Vein endothelial cell (primary cell): Measurements from ENCODE around the gene USP17L25. TPM values are rescaled to one million over a fixed set of nuclear protein-coding genes. Genes with fewer than 3 reads are reported as not detected.

Source experiments
- total RNA-seq: library from RNA; depleted of rRNA; stranded (reverse); fragments of >200 nt; gene quantifications from 2 replicates; pipeline ENCODE4 v1.2.3, GENCODE V29; 2012

USP17L25 gene, protein sequence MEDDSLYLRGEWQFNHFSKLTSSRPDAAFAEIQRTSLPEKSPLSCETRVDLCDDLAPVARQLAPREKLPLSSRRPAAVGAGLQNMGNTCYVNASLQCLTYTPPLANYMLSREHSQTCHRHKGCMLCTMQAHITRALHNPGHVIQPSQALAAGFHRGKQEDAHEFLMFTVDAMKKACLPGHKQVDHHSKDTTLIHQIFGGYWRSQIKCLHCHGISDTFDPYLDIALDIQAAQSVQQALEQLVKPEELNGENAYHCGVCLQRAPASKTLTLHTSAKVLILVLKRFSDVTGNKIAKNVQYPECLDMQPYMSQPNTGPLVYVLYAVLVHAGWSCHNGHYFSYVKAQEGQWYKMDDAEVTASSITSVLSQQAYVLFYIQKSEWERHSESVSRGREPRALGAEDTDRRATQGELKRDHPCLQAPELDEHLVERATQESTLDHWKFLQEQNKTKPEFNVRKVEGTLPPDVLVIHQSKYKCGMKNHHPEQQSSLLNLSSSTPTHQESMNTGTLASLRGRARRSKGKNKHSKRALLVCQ
- total RNA-seq, result not detected in 2 replicates

DNA sequence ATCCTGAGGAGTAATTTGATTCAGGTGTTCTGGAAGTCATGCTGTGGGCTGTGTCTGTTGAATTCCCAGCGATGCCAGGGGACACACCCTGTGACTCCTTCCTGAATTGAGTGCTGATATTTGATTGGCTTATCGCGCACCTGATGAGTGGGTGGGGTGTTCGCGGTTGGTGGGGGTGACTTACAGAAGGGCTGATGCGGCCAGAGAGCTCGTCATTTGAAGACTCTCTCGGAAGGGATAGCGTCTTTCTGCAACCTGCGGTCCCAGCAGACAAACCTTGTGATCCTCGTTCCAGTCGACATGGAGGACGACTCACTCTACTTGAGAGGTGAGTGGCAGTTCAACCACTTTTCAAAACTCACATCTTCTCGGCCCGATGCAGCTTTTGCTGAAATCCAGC is at the start of gene USP17L25:
TSS of gene USP17L25 (plus strand) at position 301 of the 400 bp plus-strand sequence. CDS start at position 301, 0 bp downstream.

DNA sequence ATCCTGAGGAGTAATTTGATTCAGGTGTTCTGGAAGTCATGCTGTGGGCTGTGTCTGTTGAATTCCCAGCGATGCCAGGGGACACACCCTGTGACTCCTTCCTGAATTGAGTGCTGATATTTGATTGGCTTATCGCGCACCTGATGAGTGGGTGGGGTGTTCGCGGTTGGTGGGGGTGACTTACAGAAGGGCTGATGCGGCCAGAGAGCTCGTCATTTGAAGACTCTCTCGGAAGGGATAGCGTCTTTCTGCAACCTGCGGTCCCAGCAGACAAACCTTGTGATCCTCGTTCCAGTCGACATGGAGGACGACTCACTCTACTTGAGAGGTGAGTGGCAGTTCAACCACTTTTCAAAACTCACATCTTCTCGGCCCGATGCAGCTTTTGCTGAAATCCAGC is 4.8 kb upstream of the USP17L25 start, which contains the start of gene USP17L24:
TSS of gene USP17L24 (plus strand) at position 301 of the 400 bp plus-strand sequence. CDS start at position 301, 0 bp downstream.

DNA sequence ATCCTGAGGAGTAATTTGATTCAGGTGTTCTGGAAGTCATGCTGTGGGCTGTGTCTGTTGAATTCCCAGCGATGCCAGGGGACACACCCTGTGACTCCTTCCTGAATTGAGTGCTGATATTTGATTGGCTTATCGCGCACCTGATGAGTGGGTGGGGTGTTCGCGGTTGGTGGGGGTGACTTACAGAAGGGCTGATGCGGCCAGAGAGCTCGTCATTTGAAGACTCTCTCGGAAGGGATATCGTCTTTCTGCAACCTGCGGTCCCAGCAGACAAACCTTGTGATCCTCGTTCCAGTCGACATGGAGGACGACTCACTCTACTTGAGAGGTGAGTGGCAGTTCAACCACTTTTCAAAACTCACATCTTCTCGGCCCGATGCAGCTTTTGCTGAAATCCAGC is 4.6 kb downstream of the USP17L25 start, which contains the start of gene USP17L26:
TSS of gene USP17L26 (plus strand) at position 301 of the 400 bp plus-strand sequence. CDS start at position 301, 0 bp downstream.

DNA sequence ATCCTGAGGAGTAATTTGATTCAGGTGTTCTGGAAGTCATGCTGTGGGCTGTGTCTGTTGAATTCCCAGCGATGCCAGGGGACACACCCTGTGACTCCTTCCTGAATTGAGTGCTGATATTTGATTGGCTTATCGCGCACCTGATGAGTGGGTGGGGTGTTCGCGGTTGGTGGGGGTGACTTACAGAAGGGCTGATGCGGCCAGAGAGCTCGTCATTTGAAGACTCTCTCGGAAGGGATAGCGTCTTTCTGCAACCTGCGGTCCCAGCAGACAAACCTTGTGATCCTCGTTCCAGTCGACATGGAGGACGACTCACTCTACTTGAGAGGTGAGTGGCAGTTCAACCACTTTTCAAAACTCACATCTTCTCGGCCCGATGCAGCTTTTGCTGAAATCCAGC is 9.4 kb downstream of the USP17L25 start, which contains the start of gene USP17L5:
TSS of gene USP17L5 (plus strand) at position 301 of the 400 bp plus-strand sequence. CDS start at position 301, 0 bp downstream.

DNA sequence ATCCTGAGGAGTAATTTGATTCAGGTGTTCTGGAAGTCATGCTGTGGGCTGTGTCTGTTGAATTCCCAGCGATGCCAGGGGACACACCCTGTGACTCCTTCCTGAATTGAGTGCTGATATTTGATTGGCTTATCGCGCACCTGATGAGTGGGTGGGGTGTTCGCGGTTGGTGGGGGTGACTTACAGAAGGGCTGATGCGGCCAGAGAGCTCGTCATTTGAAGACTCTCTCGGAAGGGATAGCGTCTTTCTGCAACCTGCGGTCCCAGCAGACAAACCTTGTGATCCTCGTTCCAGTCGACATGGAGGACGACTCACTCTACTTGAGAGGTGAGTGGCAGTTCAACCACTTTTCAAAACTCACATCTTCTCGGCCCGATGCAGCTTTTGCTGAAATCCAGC is 14.1 kb downstream of the USP17L25 start, which contains the start of gene USP17L27:
TSS of gene USP17L27 (plus strand) at position 301 of the 400 bp plus-strand sequence. CDS start at position 301, 0 bp downstream.

DNA sequence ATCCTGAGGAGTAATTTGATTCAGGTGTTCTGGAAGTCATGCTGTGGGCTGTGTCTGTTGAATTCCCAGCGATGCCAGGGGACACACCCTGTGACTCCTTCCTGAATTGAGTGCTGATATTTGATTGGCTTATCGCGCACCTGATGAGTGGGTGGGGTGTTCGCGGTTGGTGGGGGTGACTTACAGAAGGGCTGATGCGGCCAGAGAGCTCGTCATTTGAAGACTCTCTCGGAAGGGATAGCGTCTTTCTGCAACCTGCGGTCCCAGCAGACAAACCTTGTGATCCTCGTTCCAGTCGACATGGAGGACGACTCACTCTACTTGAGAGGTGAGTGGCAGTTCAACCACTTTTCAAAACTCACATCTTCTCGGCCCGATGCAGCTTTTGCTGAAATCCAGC is 18.9 kb downstream of the USP17L25 start, which contains the start of gene USP17L28:
TSS of gene USP17L28 (plus strand) at position 301 of the 400 bp plus-strand sequence. CDS start at position 301, 0 bp downstream.

DNA sequence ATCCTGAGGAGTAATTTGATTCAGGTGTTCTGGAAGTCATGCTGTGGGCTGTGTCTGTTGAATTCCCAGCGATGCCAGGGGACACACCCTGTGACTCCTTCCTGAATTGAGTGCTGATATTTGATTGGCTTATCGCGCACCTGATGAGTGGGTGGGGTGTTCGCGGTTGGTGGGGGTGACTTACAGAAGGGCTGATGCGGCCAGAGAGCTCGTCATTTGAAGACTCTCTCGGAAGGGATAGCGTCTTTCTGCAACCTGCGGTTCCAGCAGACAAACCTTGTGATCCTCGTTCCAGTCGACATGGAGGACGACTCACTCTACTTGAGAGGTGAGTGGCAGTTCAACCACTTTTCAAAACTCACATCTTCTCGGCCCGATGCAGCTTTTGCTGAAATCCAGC is 23.6 kb downstream of the USP17L25 start, which contains the start of gene USP17L29:
TSS of gene USP17L29 (plus strand) at position 301 of the 400 bp plus-strand sequence. CDS start at position 301, 0 bp downstream.

DNA sequence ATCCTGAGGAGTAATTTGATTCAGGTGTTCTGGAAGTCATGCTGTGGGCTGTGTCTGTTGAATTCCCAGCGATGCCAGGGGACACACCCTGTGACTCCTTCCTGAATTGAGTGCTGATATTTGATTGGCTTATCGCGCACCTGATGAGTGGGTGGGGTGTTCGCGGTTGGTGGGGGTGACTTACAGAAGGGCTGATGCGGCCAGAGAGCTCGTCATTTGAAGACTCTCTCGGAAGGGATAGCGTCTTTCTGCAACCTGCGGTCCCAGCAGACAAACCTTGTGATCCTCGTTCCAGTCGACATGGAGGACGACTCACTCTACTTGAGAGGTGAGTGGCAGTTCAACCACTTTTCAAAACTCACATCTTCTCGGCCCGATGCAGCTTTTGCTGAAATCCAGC is 33.1 kb downstream of the USP17L25 start, which contains the start of gene USP17L30:
TSS of gene USP17L30 (plus strand) at position 301 of the 400 bp plus-strand sequence. CDS start at position 301, 0 bp downstream.

Other genes starting within 250 kb of the USP17L25 start
- gene FAM90A26, start 159.5 kb upstream of the USP17L25 start, total RNA-seq, result not detected in 2 replicates
- not detected in 2 replicates for gene USP17L10, start 119.3 kb upstream of the USP17L25 start, total RNA-seq
- gene USP17L11, start 114.5 kb upstream of the USP17L25 start, total RNA-seq, result not detected in 2 replicates
- gene USP17L12, start 109.8 kb upstream of the USP17L25 start, total RNA-seq, result not detected in 2 replicates
- gene USP17L13, start 105.0 kb upstream of the USP17L25 start, total RNA-seq, result not detected in 2 replicates
- not detected in 2 replicates for gene USP17L15, start 95.5 kb upstream of the USP17L25 start, total RNA-seq
- gene USP17L17, start 86.0 kb upstream of the USP17L25 start, total RNA-seq, result not detected in 2 replicates
- gene USP17L18, start 81.3 kb upstream of the USP17L25 start, total RNA-seq, result not detected in 2 replicates
- gene USP17L19, start 76.5 kb upstream of the USP17L25 start, total RNA-seq, result not detected in 2 replicates
- gene USP17L20, start 71.8 kb upstream of the USP17L25 start, total RNA-seq, result not detected in 2 replicates
- not detected in 2 replicates for gene USP17L21, start 67.0 kb upstream of the USP17L25 start, total RNA-seq
- gene USP17L22, start 62.3 kb upstream of the USP17L25 start, total RNA-seq, result not detected in 2 replicates
- not detected in 2 replicates for gene USP17L24, start 4.7 kb upstream of the USP17L25 start, total RNA-seq
- gene USP17L26, start 4.7 kb downstream of the USP17L25 start, total RNA-seq, result not detected in 2 replicates
- not detected in 2 replicates for gene USP17L5, start 9.5 kb downstream of the USP17L25 start, total RNA-seq
- gene USP17L27, start 14.2 kb downstream of the USP17L25 start, total RNA-seq, result not detected in 2 replicates
- not detected in 2 replicates for gene USP17L28, start 19.0 kb downstream of the USP17L25 start, total RNA-seq
- not detected in 2 replicates for gene USP17L29, start 23.7 kb downstream of the USP17L25 start, total RNA-seq
- not detected in 2 replicates for gene USP17L30, start 33.2 kb downstream of the USP17L25 start, total RNA-seq
- gene DEFB131A, start 114.5 kb downstream of the USP17L25 start, total RNA-seq, result not detected in 2 replicates